HepG2 (cell line): ENCODE measurements around the gene NLRX1.

ENCODE experiments used
- CREB1 ChIP-seq, 2 experiments: fragments of 450-650 bp in 1 of 2; IDR thresholded peaks; 2 replicates each; pipeline ENCODE4 v1.6.1; 2016 to 2017; ENCODE audit warnings: control low read depth in 1 of 2, mild to moderate bottlenecking in 1 of 2, missing compliant biosample characterization in 1 of 2, missing genetic modification characterization in 1 of 2
- ZNF274 ChIP-seq: sonication (generic); formaldehyde crosslinking; IDR thresholded peaks from 2 replicates; pipeline ENCODE4 v1.5.1; 2020; ENCODE audit warnings: mild to moderate bottlenecking, missing genetic modification reagents

DNA sequence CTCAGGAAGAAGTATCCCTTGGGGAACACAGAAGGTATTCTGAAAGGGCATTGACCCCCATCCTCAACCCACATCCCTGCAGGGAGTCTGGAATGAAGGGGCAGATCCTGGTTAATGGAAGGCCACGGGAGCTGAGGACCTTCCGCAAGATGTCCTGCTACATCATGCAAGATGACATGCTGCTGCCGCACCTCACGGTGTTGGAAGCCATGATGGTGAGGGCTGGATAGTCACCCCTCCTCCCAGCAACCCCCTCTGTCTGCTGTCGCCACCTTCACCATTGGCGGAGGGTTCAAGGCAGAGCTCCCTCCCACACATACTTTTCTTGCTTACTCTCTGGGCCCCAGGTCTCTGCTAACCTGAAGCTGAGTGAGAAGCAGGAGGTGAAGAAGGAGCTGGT lies 14.3 kb upstream of the NLRX1 start:
- no peak for TF ChIP-seq CREB1 (IDR thresholded peaks at IDR 0.05)
- TF ChIP-seq CREB1 (CRISPR knock-in tag; IDR thresholded peaks at IDR 0.05) = no peak
- TF ChIP-seq ZNF274 = no peak
